Measurements from ENCODE around the gene TMEM54. TPM values are rescaled to one million over a fixed set of nuclear protein-coding genes. Genes with fewer than 3 reads are reported as not detected.

The TMEM54 gene
- total RNA-seq, 1 experiment from 2014 or later: 30.7 TPM

DNA sequence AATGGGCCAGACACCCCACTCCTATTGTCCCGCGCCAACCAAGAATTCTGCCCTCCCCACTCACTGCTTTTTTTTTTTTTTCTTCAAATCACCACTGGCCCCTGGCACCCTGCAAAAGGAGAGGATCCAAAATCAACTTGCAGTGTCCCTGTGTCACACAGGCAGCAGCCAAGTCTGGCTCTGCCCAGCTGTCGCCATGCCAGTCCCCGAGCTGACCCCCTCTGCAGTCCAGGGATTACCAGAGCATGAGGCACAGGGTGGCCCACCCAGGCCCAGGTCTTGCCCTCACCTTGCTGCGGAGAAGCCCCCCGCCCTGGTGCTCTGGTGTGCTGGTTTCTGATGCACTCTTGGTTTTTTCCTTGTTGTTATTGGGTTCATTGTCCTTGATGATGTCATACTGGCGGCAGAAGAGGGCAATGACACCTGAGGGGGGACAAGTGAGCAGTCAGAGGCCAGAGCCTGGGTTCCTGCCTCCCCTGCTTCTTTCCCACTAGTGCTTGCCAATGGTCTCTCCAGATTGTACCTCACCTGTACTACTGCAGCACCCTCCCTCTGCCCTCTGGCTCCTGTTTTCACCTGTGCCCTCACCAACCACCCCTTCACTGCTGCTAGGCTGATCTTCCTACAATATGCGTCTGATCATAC lies 36.7 kb downstream of the TMEM54 start:
- Histone ChIP-seq H3K9me3 (no peaks in the 10 kb centered on the region), H3K4me3 (no peak overlapping the region), H3K27me3 (no peaks in the 10 kb centered on the region), H3K36me3 (peaks cover 28% of the 10 kb centered on the region)
- no peak for DNase-seq

DNA sequence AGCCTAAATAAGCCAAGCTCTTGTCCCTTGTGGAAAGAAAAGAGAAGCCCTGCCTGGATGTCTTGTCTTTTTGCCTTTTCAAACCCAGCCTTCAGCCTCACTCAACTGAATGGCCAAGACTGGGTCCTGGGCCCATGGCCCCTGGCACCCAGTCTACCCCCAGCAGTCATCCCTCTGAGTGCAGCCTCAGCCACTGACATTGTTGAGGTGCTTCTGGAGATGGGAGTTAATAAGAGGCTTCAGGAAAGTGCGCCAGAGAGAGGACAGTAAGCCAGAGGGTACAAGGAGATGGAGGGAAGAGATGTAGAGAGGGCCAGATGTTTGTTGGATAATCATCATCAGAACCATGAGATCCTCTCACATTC lies 37.3 kb downstream of the TMEM54 start:
- no peak for DNase-seq
- Histone ChIP-seq H3K4me3 (no peak overlapping the region), H3K9me3 (no peaks in the 10 kb centered on the region), H3K36me3 (peaks cover 28% of the 10 kb centered on the region), H3K27me3 (no peaks in the 10 kb centered on the region)

GRCh38 chr1:32863218-32863880 lies 37.8 kb downstream of the TMEM54 start:
- no peak for DNase-seq
- H3K4me3 ChIP-seq: no peak overlapping the region
- peaks cover 30% of the 10 kb centered on the region for H3K36me3 ChIP-seq
- H3K27me3 ChIP-seq: no peaks in the 10 kb centered on the region
- H3K9me3 ChIP-seq: no peaks in the 10 kb centered on the region

DNA sequence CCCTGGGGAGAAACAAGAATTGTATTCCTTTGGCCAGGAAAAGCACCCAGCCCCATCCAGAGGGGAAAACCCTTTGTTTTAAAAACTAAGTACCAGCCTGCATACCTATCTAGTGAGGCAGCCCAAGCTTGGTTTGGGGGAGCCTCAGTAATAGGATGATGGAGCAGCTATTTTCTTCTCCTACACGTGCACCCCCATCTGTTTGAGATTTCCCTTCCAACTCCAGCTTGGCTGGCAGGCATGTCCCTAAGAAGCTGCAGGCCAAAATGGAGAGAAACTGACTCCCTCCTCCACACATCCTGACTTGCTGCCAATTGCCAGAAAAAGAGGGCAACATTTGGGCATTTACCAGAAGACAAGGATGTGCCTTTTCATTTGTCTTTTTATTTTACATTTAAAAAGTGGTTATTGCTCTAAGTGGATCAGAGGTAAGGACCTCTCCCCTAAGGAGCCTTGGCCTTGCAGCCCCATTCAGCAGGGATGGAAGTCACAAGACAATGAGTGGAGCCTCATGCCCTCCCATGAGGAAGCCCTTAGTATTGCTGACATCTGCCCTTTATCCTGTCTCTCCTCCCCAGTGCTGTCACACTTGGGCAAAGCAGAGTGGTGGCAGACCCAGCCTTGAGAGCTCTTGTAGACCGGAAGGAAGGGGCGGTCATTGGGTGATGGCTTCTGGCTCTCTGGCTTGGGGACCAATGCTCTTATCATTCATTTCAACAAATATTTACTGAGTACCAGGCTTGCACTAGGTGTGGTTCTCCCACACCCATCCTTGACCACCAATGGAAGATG lies 39.1 kb downstream of the TMEM54 start:
- Histone ChIP-seq H3K36me3 (peaks cover 34% of the 10 kb centered on the region), H3K27me3 (no peaks in the 10 kb centered on the region), H3K9me3 (no peaks in the 10 kb centered on the region), H3K4me3 (no peak overlapping the region)
- DNase-seq: peak; percentile 23

DNA sequence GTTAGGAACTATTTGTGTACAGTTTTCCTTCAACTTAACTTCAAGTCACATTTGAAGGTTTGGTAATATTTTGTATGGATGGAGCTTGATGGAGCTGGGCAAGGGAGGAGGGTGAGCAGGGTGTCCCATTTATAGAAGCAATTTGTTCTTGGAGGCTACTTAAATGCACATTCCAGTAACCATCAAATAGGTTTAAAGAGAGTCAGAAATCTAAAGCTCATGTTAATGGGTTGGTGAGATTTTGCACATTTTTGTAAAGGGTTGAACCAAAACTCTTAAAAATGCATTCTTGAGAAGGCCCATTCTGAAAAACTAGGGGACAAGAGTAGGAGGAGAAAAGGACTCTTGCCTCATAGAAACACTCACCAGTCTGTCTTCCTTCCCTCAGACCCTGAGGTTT lies 40.6 kb downstream of the TMEM54 start:
- H3K27me3 ChIP-seq: no peaks in the 10 kb centered on the region
- H3K4me3 ChIP-seq: no peak overlapping the region
- DNase-seq: no peak
- peaks cover 47% of the 10 kb centered on the region for H3K36me3 ChIP-seq
- no peaks in the 10 kb centered on the region for H3K9me3 ChIP-seq

GRCh38 chr1:32859915-32860314 lies 41.3 kb downstream of the TMEM54 start:
- no peak for DNase-seq
- Histone ChIP-seq H3K9me3 (no peaks in the 10 kb centered on the region), H3K36me3 (peaks cover 54% of the 10 kb centered on the region), H3K4me3 (no peak overlapping the region), H3K27me3 (no peaks in the 10 kb centered on the region)

- no peak for DNase-seq
- H3K4me3 ChIP-seq: no peak overlapping the region
- H3K36me3 ChIP-seq: peaks cover 65% of the 10 kb centered on the region
- no peaks in the 10 kb centered on the region for H3K27me3 ChIP-seq
- no peaks in the 10 kb centered on the region for H3K9me3 ChIP-seq
Measured at GRCh38 chr1:32858791-32859190, 42.4 kb downstream of the TMEM54 start.

GRCh38 chr1:32858136-32858535 lies 43.1 kb downstream of the TMEM54 start:
- Histone ChIP-seq H3K27me3 (no peaks in the 10 kb centered on the region), H3K36me3 (peaks cover 69% of the 10 kb centered on the region), H3K4me3 (no peak overlapping the region), H3K9me3 (no peaks in the 10 kb centered on the region)
- no peak for DNase-seq

GRCh38 chr1:32855861-32856617 lies 45.1 kb downstream of the TMEM54 start:
- DNase-seq: no peak
- no peak overlapping the region for H3K4me3 ChIP-seq
- H3K9me3 ChIP-seq: no peaks in the 10 kb centered on the region
- H3K36me3 ChIP-seq: peaks cover 59% of the 10 kb centered on the region
- no peaks in the 10 kb centered on the region for H3K27me3 ChIP-seq

DNA sequence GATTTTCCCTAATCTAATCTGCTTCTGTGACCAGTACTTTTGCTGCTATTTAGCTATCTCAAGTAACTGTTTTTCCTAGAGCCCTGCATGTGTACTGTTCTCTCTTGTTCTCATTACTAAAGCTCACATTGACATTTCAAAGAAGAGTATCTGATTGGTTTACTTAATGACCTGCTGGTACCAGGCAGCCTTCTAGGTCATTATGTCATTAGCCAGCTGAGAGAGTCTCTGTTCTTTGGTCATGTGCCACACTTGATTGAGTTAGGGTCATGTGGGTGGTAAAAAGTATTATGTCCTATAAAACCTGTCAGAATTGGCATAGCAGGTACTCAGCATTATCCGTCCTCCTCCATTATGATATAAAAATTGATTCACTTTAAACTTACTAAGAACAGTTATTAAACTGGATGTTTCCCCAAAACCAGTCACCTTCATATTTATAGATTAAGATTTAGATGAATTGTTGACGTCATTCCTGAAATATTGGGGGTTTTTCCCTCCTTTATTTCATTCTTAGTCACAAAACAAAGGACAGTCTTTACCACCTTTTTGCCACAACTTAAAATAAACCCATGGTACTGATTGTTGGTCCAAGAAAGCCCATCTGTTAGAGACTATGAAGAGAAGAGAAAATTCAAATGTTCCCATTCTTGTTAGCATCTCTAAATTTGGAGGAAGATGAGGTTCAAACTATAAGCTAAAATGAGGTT lies 52.7 kb downstream of the TMEM54 start:
- Histone ChIP-seq H3K27me3 (no peaks in the 10 kb centered on the region), H3K36me3 (peaks cover 58% of the 10 kb centered on the region), H3K9me3 (no peaks in the 10 kb centered on the region), H3K4me3 (no peak overlapping the region)
- DNase-seq: no peak

Other genes starting within 250 kb of the TMEM54 start
- gene SYNC, start 198.6 kb downstream of the TMEM54 start, total RNA-seq (2014; rRNA removed; shearing (Covaris generic); ENCODE audit: low replicate concordance): 50.0 and 51.2 TPM in 2 replicates
- gene YARS1, start 84.0 kb downstream of the TMEM54 start, total RNA-seq (2014; rRNA removed; shearing (Covaris generic); ENCODE audit: low replicate concordance): 95.0 and 160 TPM in 2 replicates
- 28.5 and 38.5 TPM in 2 replicates for gene S100PBP, start 83.7 kb downstream of the TMEM54 start, total RNA-seq (2014; rRNA removed; shearing (Covaris generic); ENCODE audit: low replicate concordance)
- 0.23 TPM in 1 of 2 replicates, not detected in the other for gene FNDC5, start 30.5 kb downstream of the TMEM54 start, total RNA-seq (2014; rRNA removed; shearing (Covaris generic); ENCODE audit: low replicate concordance)
- gene HPCA, start 14.9 kb downstream of the TMEM54 start, total RNA-seq (2014; rRNA removed; shearing (Covaris generic); ENCODE audit: low replicate concordance): not detected in 2 replicates
- gene RNF19B, start 63.4 kb upstream of the TMEM54 start, total RNA-seq (2014; rRNA removed; shearing (Covaris generic); ENCODE audit: low replicate concordance): 5.0 and 6.9 TPM in 2 replicates
- 302 and 372 TPM in 2 replicates for gene AK2, start 135.5 kb upstream of the TMEM54 start, total RNA-seq (2014; rRNA removed; shearing (Covaris generic); ENCODE audit: low replicate concordance)
- gene AZIN2, start 179.8 kb upstream of the TMEM54 start, total RNA-seq (2014; rRNA removed; shearing (Covaris generic); ENCODE audit: low replicate concordance): 2.3 and 3.6 TPM in 2 replicates